Body of pancreas (tissue), 4 donors: ENCODE measurements around the gene SUSD3.
A peak's percentile ranks its signal among the peaks of the same experiment; 100 is the strongest.

Experiments used
- POLR2A ChIP-seq, 3 donors: fragments of 450-650 bp; IDR thresholded peaks; one replicate each; pipeline ENCODE4 v1.6.1; 2016; ENCODE audit warnings: antibody characterized with exemption in 3 of 3, mild to moderate bottlenecking in 2 of 3
- TF ChIP-seq, protein P1 (sequence below), 7 experiments: fragments of 450-650 bp in 4 of 7; fragments of 200-600 bp in 3 of 7; sonication (generic) in 3 of 7; IDR thresholded peaks; one replicate each; pipeline ENCODE4 v1.5.1; 2016 to 2019; ENCODE audit warnings: antibody characterized with exemption in 7 of 7

DNA sequence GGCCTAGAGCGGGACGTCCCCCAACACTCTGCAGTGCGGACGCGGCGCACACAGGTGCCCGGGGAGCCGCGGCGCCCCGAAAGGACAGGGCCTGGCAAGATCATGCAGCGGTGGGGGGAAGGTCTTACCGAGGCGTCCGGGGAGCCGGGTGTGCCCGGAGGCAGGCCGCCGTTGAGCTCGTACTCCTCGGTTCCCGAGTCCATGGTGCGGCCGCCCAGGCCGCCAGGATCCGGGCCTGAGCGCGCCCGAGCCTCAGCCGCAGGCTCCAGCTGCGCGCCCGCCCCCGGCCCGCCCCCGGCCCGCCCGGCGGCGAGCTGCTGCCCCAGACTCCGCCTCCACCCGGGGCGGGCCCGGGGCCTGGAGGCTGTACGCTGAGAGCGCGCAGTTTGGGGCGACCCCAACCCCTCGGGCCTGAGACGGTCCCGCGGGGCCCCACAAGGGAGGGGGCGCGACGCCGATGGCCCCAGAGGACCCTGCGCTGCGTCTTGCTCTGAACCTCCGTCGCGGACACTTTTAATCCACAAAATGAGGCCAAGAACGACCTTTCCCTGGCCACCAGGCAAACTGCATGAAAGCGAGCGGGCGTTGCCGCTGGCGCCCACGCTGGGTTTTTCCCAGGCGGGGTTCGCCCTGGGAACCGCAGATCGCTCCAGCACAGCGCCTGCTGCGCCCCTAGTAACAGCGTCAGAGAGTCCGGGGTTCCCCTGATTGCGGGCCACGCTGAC is 75.7 kb downstream of the SUSD3 start, which contains the start of gene NINJ1:
- TF ChIP-seq, protein P1, sequence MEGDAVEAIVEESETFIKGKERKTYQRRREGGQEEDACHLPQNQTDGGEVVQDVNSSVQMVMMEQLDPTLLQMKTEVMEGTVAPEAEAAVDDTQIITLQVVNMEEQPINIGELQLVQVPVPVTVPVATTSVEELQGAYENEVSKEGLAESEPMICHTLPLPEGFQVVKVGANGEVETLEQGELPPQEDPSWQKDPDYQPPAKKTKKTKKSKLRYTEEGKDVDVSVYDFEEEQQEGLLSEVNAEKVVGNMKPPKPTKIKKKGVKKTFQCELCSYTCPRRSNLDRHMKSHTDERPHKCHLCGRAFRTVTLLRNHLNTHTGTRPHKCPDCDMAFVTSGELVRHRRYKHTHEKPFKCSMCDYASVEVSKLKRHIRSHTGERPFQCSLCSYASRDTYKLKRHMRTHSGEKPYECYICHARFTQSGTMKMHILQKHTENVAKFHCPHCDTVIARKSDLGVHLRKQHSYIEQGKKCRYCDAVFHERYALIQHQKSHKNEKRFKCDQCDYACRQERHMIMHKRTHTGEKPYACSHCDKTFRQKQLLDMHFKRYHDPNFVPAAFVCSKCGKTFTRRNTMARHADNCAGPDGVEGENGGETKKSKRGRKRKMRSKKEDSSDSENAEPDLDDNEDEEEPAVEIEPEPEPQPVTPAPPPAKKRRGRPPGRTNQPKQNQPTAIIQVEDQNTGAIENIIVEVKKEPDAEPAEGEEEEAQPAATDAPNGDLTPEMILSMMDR (IDR thresholded peaks at IDR 0.05): peak in 4 of 7 experiments; percentile 22 to 39 (median 25)
- TF ChIP-seq POLR2A (IDR thresholded peaks at IDR 0.05): peak; percentile 89 to 93 (median 93)
